Natural killer cell treated with Interleukin-12 subunit alpha and Interleukin-12 subunit beta and Interleukin-15 and Interleukin-18, amount 100 ng/mL, for 72 hours (primary cell): ENCODE results near the gene IRF2. TPM values are rescaled to one million over a fixed set of nuclear protein-coding genes. Genes with fewer than 3 reads are reported as not detected.

Source experiments
- ATAC-seq, 2 donors: fragments of 150-1000 bp; cut with Tn5 transposase in 1 of 2; sonication (Bioruptor Pico), chemical (Tn5 transposase) in 1 of 2; 2 replicates each; pipeline ENCODE4 v1.10.0; 2021
- DNase-seq: peaks from one replicate; pipeline ENCODE4 v3.0.0; 2022; ENCODE audit warnings: low spot score
- H3K27ac Mint-ChIP-seq, 2 donors: 1 replicate in 1 of 2; 2 replicates in 1 of 2; pipeline ENCODE4 v1.8.0; 2022; ENCODE audit warnings: mixed read lengths in 2 of 2, mild to moderate bottlenecking in 1 of 2, moderate library complexity in 1 of 2
- H3K27me3 Mint-ChIP-seq, 2 donors: 1 replicate in 1 of 2; 2 replicates in 1 of 2; pipeline ENCODE4 v1.8.0; 2022; ENCODE audit warnings: mixed read lengths in 2 of 2
- H3K36me3 Mint-ChIP-seq: one replicate; pipeline ENCODE4 v1.8.0; 2022; ENCODE audit warnings: mixed read lengths
- H3K4me1 Mint-ChIP-seq, 2 donors: 1 replicate in 1 of 2; 2 replicates in 1 of 2; pipeline ENCODE4 v1.8.0; 2022; ENCODE audit warnings: low read depth in 2 of 2, mixed read lengths in 2 of 2, mild to moderate bottlenecking in 1 of 2
- H3K4me3 Mint-ChIP-seq: one replicate; pipeline ENCODE4 v1.8.0; 2022; ENCODE audit warnings: mixed read lengths
- H3K9me3 Mint-ChIP-seq: 2 replicates; pipeline ENCODE4 v1.8.0; 2022; ENCODE audit warnings: mixed read lengths
- total RNA-seq, 2 donors: library from RNA; stranded (reverse); gene quantifications; one replicate each; pipeline ENCODE4 v1.2.3, GENCODE V29; 2022

IRF2 gene
- 10 to 100 TPM; 55.2 to 67.8 TPM for total RNA-seq

DNA sequence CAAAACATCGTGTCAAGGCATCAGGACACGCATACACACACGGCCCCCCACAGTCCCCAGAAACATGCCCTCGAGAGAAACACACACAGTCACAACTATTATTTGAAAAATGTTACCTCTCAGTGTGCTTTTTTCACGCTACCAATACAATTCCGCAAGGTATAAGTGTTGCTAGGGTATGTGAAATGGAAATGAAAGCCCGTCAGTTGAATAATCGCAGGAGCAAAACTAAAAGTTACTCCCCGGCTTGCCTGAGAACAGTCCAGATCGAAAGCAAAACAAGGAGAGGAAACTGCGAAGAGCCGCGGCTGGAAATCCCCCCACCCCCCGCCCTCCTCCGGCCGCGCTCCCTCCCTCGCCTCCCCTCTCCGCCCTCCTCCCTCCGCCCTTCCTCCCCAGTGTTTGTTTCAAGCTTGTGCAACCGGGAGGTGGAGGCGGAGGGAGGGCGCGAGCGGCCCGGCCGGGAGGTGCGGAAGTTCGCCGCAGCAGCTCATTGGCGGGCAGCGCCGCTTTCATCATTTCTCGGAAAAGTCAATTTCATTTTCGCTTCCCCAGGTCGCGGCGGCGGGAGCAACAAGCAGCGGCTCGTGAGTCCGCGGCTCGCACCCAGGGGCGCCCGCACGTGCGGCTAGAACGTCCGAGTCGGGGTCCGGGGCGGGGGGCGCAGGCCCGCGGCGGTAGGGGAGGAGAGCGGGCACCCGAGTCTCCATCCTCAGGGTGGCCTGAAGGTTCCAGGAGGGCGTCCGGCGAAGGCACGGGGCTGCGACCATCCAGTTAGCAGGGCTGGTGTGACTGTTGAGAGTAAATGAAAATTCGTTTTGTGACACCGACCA, at the start of gene IRF2:
IRF2 (minus strand) TSS at position 288 of the 833 bp plus-strand sequence. CDS start 45,486 bp downstream, outside the sequence.
- DNase-seq (peak; percentile 98), ATAC-seq (peak; percentile 85 to 88)
- Mint-ChIP-seq H3K27ac (peak within 1 kb of the TSS; percentile 94 to 99), H3K4me1 (peaks cover 34 to 54% of the 10 kb centered on the region in 2 donors), H3K9me3 (no peaks in the 10 kb centered on the region), H3K27me3 (no peaks in the 10 kb centered on the region), H3K4me3 (peak within 1 kb of the TSS; percentile 94), H3K36me3 (peaks cover 16% of the 10 kb centered on the region)

DNA sequence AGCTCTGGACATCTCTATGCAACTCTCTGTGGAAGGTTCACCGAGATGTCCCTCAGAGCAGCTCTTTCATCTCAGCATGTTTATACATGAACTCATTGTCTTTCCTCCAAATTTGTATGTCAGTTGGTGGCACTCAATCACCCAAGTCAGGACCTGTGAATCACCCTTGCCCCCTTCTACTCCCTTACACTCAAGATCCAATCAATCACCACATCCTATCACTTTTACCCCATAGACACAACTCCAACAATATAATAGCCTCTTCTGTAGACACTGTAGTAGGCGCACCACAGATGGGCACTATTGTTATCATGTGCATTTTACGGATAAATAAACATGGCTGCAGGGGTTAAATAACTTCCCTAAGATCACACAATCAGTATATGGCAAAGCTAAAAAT, 41.3 kb upstream of the IRF2 start:
- Mint-ChIP-seq H3K4me3 (peak overlapping the region; percentile 88), H3K27me3 (no peaks in the 10 kb centered on the region), H3K9me3 (no peaks in the 10 kb centered on the region), H3K27ac (peak overlapping the region in 1 of 2 donors; percentile 97), H3K4me1 (peaks cover 20 to 37% of the 10 kb centered on the region in 2 donors), H3K36me3 (peaks cover 9% of the 10 kb centered on the region)
- DNase-seq (no peak), ATAC-seq (no peak)

DNA sequence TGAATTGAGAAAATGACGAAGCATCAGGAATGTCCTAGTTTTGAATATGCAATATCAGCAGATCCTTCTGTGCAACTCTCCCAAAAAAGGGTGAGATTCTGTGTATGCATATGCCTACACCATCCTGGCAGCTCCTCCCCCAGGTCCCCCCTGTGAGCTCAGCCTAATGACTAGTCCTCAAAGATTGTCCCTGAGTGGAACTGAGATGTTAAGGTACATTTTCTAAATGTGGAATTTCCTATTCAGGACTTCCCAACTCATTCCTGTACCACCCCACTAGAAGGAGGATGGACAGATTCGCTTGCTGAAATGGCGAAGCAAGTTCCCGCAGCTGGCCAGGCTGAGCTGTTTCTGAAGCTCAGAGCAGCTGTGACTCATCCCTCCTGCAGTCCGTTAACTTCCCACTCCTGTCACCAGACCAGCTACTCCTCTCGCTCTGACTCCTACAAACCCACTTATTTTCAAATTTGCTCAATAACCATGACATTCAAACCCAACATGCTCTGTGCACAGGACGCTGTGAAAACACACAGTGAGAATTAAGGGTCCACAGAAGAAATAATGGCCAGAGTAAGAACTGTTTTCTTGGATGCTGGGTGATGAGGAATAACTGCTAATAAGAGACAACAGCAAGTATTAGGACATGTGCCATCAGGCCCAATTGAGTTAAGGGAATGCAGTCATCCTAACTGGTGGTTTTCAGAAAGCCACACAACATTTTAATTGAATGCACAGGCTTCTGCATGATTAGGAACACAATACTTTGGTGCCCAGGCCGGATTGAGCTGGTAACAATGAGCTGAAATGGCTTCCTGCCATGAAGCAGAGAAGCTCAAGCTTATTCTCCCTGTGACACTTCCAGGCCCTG, 40.0 kb upstream of the IRF2 start:
- peaks cover 0 to 4% of the 10 kb centered on the region in 2 donors for H3K27me3 Mint-ChIP-seq
- peaks cover 25 to 44% of the 10 kb centered on the region in 2 donors for H3K4me1 Mint-ChIP-seq
- peaks cover 9% of the 10 kb centered on the region for H3K36me3 Mint-ChIP-seq
- H3K27ac Mint-ChIP-seq, result peak overlapping the region; percentile 92 to 97
- ATAC-seq (peak; percentile 97), DNase-seq (peak; percentile 84)
- H3K9me3 Mint-ChIP-seq, result no peaks in the 10 kb centered on the region
- peak overlapping the region; percentile 88 for H3K4me3 Mint-ChIP-seq

DNA sequence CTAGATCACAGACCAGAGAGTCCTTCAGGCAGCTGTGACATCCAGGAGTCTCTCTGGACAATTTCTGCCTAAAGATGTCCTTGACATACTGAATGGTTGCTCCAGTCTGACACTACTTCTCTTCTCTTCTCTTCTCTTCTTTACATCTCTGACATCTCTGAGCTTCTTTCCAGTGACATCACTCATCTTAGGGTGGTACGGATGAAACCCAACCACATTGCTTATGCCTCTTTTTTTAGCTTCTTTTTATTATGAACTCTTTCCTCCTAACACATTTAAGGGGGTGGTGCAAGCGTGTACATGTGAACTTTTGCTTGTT, 39.4 kb upstream of the IRF2 start:
- Mint-ChIP-seq H3K36me3 (peaks cover 7% of the 10 kb centered on the region), H3K4me1 (peaks cover 25 to 44% of the 10 kb centered on the region in 2 donors), H3K27ac (peak overlapping the region; percentile 92 to 97), H3K4me3 (peak overlapping the region; percentile 88), H3K9me3 (no peaks in the 10 kb centered on the region), H3K27me3 (peaks cover 0 to 4% of the 10 kb centered on the region in 2 donors)
- DNase-seq, result no peak
- ATAC-seq, result peak; percentile 1 to 55

DNA sequence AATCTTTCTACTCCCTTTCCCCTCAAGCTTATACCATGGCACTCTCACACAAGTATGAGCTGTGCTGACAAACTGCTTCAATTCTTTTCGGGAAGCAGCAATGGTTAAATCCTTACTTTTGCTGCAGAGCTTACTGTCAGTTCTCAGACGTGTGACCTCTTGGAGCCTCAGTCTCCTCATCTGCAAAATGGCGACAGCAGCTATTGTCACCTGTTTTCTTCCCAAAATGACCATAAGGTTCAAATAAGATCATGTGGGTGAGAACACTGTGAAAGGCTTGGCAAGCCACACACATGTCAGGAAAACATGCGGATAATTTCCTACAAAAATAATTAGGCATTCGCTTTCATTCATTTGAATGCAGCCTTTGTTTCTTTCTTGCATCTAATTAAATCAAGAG, 36.8 kb upstream of the IRF2 start:
- peaks cover 28 to 49% of the 10 kb centered on the region in 2 donors for H3K4me1 Mint-ChIP-seq
- no peak for ATAC-seq
- no peak for DNase-seq
- no peak overlapping the region for H3K4me3 Mint-ChIP-seq
- H3K27ac Mint-ChIP-seq, result no peak overlapping the region
- peaks cover 0 to 4% of the 10 kb centered on the region in 2 donors for H3K27me3 Mint-ChIP-seq
- peaks cover 4% of the 10 kb centered on the region for H3K36me3 Mint-ChIP-seq
- no peaks in the 10 kb centered on the region for H3K9me3 Mint-ChIP-seq

DNA sequence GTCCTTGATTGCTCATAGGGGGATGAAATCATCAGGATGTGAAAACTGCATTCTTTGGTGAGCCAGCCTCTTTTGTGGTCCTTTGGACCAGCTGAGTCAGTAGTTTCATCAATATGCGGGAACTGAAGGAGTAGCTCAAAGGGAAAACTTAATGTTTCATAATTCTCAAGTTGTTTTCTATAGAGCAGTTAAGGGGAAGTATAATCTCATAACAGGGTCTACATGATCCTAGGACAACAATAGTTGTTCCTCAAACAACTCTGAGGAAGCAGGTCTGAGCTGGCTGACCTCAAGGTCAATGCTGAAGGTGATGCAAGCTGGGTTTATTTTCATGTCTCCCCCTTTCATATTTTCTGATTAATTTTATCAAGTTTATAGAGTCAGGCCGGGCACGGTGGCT, 36.1 kb upstream of the IRF2 start:
- no peaks in the 10 kb centered on the region for H3K9me3 Mint-ChIP-seq
- H3K4me1 Mint-ChIP-seq, result peaks cover 24 to 42% of the 10 kb centered on the region in 2 donors
- DNase-seq (no peak), ATAC-seq (no peak)
- peak overlapping the region in 1 of 2 donors; percentile 22 for H3K27ac Mint-ChIP-seq
- H3K36me3 Mint-ChIP-seq, result peaks cover 4% of the 10 kb centered on the region
- no peak overlapping the region for H3K4me3 Mint-ChIP-seq
- H3K27me3 Mint-ChIP-seq, result peaks cover 0 to 4% of the 10 kb centered on the region in 2 donors

DNA sequence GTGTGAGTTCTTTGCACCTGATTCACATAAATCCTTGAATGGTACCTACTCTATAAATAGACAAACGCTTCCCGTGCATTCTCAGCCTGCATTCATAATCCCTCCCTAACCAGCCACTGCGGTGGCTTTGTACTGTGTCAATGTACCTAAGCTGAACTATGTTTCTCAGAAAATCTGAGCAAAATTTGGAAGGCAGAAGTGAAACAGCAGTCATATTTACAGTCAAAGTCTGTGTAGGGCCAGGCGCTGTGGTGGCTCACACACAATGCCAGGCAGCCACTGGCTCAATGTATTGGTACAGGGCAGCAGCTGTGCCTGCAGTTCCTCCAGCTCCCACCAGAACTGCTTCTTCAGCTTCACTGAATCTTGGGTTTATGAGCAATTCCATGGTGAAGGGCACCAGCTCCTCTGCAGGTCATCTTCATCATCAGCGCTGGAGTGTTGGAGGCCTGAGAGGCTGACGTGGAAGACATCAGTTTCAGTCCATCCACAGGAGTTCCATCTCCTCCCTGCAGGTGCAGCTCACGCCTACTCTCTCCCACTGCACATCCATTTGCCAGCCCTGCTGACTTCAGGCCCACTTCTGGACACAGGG, 32.3 kb upstream of the IRF2 start:
- peak overlapping the region; percentile 25 for H3K4me3 Mint-ChIP-seq
- no peaks in the 10 kb centered on the region for H3K9me3 Mint-ChIP-seq
- peak overlapping the region; percentile 5 to 38 for H3K27ac Mint-ChIP-seq
- peaks cover 0 to 4% of the 10 kb centered on the region in 2 donors for H3K27me3 Mint-ChIP-seq
- no peak for DNase-seq
- ATAC-seq, result peak; percentile 56 to 88
- no peaks in the 10 kb centered on the region for H3K36me3 Mint-ChIP-seq
- peaks cover 26 to 36% of the 10 kb centered on the region in 2 donors for H3K4me1 Mint-ChIP-seq

DNA sequence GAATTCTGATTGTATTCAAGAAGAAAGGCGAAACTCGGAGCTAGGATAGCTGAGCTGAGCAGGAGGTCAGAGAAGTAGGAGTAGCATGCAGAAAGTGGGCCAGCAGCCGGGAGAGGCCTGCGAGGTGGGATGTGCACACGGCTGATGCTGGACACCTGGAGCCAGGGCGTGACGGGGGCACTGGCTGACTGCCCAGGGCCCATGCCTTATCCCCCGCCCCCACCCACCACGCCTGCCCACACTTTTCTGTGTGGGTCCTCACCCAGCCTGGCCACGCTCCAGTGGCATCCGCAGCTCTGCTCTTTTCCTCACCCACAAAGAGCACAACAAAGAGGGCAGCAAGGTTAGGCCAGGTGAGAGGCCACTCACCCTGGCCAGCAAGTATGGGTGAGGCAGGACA, 30.0 kb upstream of the IRF2 start:
- Mint-ChIP-seq H3K4me1 (peaks cover 21 to 29% of the 10 kb centered on the region in 2 donors), H3K9me3 (no peaks in the 10 kb centered on the region), H3K4me3 (peak overlapping the region; percentile 66), H3K27me3 (no peaks in the 10 kb centered on the region), H3K36me3 (no peaks in the 10 kb centered on the region), H3K27ac (peak overlapping the region; percentile 58 to 84)
- no peak for DNase-seq
- peak in 1 of 2 donors; percentile 11 for ATAC-seq

DNA sequence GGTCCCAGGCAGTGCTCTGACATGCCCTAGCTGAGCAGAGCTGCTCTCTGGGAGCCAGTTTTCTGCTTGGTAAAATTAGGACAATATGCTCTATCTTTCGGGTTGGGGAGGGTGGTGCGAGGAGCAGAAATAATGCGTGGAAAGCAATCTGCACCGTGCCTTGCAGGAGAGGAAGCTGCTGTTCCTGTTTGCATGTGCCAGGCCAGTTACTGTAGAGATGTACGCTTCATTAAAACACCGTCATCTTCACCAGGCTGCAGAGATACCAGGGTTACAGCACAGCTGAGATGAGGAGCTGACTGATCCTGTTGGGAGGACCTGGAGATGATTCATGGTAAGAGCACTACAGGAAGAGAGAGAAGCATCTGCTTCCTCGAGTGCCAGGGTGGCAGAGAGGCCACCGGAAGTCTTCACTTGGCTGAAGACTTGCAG, 29.5 kb upstream of the IRF2 start:
- Mint-ChIP-seq H3K4me1 (peaks cover 21 to 29% of the 10 kb centered on the region in 2 donors), H3K36me3 (no peaks in the 10 kb centered on the region), H3K27ac (peak overlapping the region; percentile 58 to 84), H3K4me3 (peak overlapping the region; percentile 66), H3K27me3 (no peaks in the 10 kb centered on the region), H3K9me3 (no peaks in the 10 kb centered on the region)
- DNase-seq (no peak), ATAC-seq (peak; percentile 67 to 73)

DNA sequence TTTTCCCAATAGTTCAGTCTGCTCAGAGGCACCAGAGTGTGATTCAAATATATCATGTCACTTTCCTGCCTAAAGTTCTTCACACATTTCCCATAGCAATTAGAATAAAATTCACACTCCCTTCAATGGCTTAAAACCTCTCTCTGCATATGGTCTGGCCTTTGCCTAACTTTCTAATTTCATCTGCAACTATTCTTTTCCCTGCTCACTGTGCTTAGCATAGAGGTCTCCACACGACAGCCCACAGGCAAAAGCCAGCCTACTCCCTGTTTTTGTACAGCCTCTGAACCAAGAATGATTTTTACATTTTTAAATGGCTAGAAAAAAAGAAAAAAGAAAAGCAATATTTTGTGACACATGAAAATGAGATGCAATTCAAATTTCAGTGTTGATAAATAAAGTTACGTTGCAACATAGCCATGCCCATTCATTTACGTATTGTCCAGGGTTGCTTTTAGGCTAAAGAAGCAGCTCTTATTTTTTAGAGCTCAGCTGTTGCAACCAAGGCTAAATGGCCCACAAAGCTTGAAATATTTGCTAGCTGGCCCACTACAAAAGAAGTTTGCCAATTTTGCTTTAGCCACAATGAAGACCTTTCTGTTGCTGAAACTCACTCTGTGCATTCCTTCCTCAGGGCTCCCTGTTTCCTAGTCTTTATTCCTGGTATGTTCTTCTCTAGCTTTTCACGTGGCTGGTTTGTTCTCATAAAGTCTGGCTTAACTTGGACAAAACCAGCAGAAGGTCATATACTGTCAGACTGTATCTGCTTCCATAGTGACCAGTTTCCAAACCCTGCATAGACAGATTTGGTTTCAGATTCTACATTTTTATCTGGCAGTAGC, 26.6 kb upstream of the IRF2 start:
- DNase-seq, result no peak
- H3K4me3 Mint-ChIP-seq, result no peak overlapping the region
- H3K4me1 Mint-ChIP-seq, result peaks cover 18 to 20% of the 10 kb centered on the region in 2 donors
- no peak overlapping the region for H3K27ac Mint-ChIP-seq
- no peaks in the 10 kb centered on the region for H3K9me3 Mint-ChIP-seq
- no peaks in the 10 kb centered on the region for H3K36me3 Mint-ChIP-seq
- no peak for ATAC-seq
- no peaks in the 10 kb centered on the region for H3K27me3 Mint-ChIP-seq

DNA sequence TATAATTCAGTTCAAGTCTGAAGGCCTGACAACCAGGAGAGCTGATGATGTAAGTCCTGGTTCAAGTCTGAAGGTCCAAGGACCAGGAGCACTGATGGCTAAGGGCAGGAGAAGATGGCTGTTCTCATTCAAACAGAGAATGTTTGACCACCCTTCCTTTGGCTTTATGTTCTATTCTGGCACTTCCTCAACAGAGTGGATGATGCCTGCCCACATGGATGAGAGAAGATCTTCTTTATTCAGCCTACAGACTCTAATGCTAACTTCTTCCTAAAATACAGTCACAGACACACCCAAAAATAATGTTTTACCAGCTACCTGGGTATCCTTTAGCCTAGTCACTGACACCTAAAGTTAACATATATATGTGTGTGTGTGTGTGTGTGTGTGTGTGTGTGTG, 25.6 kb upstream of the IRF2 start:
- Mint-ChIP-seq H3K36me3 (no peaks in the 10 kb centered on the region), H3K9me3 (no peaks in the 10 kb centered on the region), H3K4me3 (no peak overlapping the region), H3K27ac (peak overlapping the region in 1 of 2 donors; percentile 47), H3K27me3 (no peaks in the 10 kb centered on the region), H3K4me1 (peaks cover 18 to 19% of the 10 kb centered on the region in 2 donors)
- ATAC-seq, result no peak
- no peak for DNase-seq

DNA sequence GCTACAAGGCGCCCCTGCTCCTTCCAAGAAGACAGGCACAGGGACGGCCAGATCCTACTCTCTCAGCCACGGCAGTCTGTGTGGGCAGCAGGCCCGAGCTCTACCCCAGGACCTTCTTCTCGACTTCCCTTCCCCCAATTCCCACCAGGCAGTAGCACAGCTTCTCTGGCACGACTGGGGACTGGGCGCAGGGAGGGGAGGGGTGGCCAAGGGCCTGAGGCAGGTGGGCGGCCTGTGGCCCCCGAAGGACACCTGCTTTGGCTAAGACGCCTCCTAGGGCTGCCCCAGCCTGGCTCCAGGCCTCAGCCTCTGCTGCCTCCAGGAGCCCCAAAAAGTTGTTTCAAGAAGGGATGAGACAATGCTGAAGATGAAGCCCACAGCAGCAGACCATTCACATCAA, 24.2 kb upstream of the IRF2 start:
- H3K4me1 Mint-ChIP-seq, result peaks cover 7 to 8% of the 10 kb centered on the region in 2 donors
- H3K9me3 Mint-ChIP-seq, result no peaks in the 10 kb centered on the region
- H3K27me3 Mint-ChIP-seq, result no peaks in the 10 kb centered on the region
- H3K36me3 Mint-ChIP-seq, result no peaks in the 10 kb centered on the region
- H3K27ac Mint-ChIP-seq, result no peak overlapping the region
- no peak overlapping the region for H3K4me3 Mint-ChIP-seq
- DNase-seq (no peak), ATAC-seq (no peak)

DNA sequence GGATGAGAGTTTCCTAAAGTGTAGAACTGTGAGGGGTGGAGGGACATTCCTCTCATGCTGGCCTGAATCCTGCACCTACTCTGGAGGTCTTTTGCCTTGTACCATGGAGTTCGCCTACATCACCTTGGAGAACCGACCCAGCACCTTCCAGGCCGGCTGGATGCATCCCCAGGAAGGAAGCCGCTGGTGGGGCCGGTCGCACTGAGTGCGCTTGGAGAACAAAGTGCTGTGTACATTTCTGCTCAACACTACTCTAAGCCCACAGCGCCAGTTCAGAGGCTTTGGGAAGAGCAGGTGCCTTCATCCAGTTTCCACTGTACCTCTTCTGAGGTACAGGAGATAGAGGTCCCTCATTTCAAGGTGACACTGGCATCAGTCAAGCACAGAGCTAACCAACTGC, 15.4 kb upstream of the IRF2 start:
- H3K27ac Mint-ChIP-seq, result no peak overlapping the region
- no peak overlapping the region for H3K4me3 Mint-ChIP-seq
- peaks cover 0 to 7% of the 10 kb centered on the region in 2 donors for H3K4me1 Mint-ChIP-seq
- ATAC-seq (peak in 1 of 2 donors; percentile 13), DNase-seq (no peak)
- H3K27me3 Mint-ChIP-seq, result no peaks in the 10 kb centered on the region
- H3K9me3 Mint-ChIP-seq, result no peaks in the 10 kb centered on the region
- no peaks in the 10 kb centered on the region for H3K36me3 Mint-ChIP-seq
